G401 (cell line): ENCODE results near the gene OR13C3. TPM values are rescaled to one million over a fixed set of nuclear protein-coding genes. Genes with fewer than 3 reads are reported as not detected.
"Not testable (repeated sequence)": the region's sequence is repeated elsewhere in the genome, so short reads cannot be mapped to it uniquely, and the experiment has no call there.

Experiments used
- DNase-seq: peaks from one replicate; pipeline ENCODE4 v3.0.0-alpha.2; 2015; ENCODE audit warnings: low spot score
- in situ Hi-C: cut with HindIII; loops from 2 replicates; pipeline ENCODE4 v1.10.0; 2016; ENCODE audit warnings: low sequenced_read_pairs, mixed read lengths
- total RNA-seq: library from RNA; depleted of rRNA; stranded (reverse); fragments of >200 nt; shearing (Covaris generic); gene quantifications from 2 replicates; pipeline ENCODE4 v1.2.3, GENCODE V29; 2014; rRNA removed

The OR13C3 gene
- not detected in 2 replicates for total RNA-seq

DNA sequence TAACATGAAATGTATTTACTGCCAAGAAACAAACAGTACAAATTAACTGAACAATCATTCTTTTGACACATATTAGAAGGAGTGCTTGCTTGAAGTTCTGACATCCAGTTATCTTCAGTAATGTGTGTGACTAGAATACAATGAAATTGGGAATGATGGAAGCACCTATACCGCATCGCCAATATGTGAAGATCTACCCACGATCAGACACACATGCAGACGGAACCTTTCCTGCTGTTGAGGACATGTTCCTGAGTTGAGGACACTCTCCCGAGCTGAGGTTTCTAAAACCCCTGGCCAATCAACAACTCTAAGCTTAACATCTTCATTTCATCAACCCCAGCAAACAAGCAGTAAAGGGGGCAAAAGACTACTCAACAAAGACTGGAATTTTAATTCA lies at the start of gene OR13C3:
Gene OR13C3, minus strand, starts transcription at position 101 of the 400 bp plus-strand sequence. CDS start 133 bp downstream, outside the sequence.
- in situ Hi-C loops = no loop called here

DNA sequence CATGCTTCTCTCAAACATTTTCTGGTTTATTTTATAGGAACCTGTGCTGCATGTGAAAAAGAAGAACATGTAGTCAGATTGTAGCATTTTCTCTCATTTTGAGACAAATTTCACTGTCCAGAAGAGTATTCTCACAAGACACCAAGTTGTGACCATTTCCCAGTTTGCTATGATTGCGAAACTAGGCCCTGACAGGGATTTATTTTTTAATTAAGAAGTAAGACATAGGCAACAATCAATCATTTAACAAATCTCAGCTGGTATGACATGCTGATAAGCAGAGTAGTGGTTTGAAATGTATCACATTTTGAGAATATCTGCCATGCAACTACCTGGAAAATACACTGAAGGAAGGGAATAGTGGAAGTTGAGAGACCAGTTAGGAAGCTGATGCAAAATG lies 43.9 kb upstream of the OR13C3 start:
- no peak for DNase-seq
- in situ Hi-C loops = no loop called here

More for the DNA sequence above, at the start of gene OR13C3:
- no peak for DNase-seq

DNA sequence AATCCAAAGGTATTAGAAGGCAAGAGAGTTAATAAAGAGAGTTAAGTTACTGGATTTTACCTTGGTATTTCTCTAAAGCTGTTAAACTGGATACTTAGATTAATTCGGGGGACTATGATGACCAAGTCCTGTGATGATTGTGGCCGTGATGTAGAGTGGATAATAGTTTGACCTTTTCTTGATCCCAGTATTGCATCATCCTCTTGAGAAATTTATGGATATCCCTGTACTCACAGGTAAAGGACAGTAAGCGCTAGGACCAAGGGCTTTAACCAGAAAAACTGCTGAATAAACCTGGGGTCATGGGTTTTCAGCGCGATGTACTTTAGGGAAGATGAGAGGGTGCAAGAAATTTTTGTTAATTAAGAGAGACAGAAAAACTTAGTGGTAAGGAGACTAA lies 40.6 kb upstream of the OR13C3 start:
- in situ Hi-C loops = no loop called here
- DNase-seq = no peak

DNA sequence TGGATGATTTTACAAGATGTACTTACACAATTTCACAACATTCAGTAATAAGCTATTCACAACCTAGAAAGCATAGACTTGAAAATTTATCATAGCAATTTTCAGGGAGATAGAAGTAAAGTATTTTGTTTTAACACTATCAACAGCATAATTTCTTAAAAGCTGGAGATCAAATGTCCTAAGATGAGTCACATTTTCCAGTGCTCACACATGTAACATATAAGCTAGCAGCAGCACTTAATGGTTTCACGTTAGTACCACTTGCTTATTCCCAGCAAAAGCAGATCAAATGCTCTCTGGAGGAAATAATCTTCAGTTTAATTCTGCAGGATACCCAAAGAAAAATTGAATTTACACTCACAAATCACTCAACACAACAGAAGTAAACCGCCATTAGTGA lies 38.8 kb upstream of the OR13C3 start:
- in situ Hi-C loops = no loop called here
- DNase-seq = no peak

DNA sequence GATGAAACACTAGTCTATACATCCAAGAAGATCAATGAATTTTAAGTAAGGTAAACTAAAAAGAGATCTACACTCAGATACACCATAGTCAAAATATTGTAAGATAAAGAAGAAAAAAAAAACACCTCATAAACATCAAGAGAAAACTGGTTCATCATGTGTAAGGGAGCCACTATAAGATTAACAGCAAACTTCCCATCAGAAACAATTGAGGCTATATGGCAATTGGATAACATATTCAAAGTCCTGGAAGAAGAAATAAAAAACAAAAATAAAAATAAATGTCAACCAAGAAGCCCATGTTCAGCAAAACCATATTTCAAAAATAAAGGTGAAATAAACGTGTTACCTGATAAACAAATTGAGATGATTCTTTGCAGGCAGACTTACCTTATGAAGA lies 36.0 kb upstream of the OR13C3 start:
- no peak for DNase-seq
- in situ Hi-C loops = no loop called here

DNA sequence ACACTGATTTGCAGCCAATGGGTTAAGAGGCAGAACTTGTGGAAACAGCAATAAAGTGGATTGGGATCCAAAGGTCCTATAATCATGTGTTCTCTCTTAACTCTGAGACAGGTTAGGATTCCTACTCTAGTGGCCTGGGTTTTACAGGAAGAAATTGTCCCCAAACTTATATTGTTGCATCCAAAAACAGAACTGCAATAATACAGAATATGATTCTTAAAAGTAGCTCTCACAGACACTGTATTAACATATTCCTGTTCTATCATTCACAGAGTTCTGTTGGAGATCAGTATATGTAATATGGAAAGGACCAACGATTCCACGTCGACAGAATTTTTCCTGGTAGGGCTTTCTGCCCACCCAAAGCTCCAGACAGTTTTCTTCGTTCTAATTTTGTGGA lies 32.2 kb upstream of the OR13C3 start, which contains the start of gene OR13C8:
Gene OR13C8, plus strand, starts transcription at position 301 of the 400 bp plus-strand sequence. Its CDS starts 0 bp downstream, at position 301.
- DNase-seq = no peak
- in situ Hi-C loops = no loop called here

DNA sequence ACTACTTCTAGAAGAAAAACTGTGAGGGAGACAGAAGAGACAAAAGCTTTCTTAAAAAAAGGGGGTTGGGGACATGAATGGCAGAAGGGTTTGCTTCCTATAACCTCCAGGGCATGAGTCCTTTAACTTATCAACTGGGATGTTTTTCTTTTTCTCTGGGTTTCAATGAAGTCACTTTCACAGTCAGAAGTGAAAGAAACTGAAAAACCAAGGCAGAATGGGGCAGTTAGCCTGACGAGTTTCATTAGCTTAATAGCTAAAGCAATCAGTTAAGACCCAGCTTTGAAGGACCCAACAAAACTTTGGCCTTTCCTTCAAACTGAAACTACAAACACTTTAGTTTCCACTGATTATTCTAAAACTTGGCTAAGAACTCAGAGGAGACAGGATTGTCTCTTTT lies 27.7 kb upstream of the OR13C3 start:
- in situ Hi-C loops = no loop called here

DNA sequence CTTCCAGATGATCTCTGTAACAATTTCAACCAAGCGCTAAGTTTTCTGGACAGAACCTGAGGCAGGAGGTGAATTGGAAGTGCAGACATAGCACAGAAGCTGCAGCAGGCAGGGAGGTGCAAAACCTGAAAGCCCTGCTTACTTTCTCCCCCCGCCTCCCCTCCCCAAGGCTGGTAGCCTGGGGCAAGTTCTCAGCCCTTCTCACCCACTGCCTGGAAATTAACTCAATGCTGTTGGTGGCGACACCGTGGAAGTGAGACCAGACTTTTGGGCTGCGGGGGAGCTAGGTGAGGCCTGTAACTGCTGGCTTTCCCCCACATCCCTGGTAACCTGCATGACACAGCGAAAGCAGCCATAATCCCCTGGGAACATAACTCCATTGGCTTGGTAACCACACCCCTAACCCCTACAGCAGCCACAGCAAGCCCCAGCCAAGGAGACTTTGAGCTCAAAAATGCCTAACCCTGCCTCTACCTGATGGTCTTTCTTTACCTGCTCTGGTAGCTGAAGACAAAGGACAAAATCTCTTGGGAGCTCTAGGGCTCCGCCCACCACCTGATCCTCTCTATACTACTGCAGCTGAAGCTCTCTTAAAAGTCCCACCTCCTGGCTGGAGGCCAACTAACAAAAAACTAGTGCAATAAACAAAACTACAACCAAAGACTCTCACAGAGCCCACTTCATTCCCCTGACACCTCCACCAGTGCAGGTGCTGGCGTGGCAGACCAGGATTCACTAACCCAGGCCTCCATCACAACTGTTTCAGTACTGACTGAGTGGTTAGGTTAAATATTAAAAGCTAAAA lies 20.4 kb upstream of the OR13C3 start:
- in situ Hi-C loops = no loop called here
- DNase-seq = no peak

More for the DNA sequence above, 27.7 kb upstream of the OR13C3 start:
- no peak for DNase-seq

DNA sequence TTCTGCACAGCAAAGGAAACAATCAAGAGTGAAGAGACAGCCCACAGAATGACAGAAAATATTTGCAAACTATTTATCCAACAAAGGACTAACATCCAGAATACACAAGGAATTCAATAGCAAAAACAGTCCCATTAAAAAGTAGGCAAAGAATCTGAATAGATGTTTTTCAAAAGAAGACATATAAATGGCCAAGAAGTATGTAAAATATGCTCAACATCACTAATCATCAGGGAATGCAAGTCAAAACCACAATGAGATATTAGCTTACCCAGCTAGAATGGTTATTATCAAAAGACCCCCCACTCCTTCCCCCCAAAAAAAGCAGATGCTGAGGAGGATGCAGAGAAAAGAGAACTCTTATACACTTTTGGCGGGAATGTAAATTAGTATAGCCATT lies 18.9 kb upstream of the OR13C3 start:
- in situ Hi-C loops = no loop called here
- no peak for DNase-seq

DNA sequence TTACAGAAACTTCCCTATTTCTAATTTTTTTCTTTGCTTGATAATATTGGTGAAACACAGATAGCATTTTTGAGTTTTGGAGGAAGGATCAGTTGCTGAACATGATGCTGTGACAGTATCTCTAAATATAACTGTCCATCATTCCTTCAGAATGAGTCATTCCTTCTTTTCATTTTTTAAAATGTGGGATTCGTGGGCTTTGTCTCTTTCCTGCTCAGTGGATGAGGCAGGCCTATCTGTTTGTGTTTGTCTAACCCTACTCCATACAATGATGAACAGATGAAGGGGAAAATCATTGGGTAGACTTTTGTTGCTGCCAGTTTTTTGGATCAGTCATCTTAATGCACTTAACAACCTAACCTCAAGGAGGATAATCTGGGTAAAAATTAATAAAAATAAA lies 16.6 kb upstream of the OR13C3 start:
- in situ Hi-C loops = no loop called here
- DNase-seq = no peak

DNA sequence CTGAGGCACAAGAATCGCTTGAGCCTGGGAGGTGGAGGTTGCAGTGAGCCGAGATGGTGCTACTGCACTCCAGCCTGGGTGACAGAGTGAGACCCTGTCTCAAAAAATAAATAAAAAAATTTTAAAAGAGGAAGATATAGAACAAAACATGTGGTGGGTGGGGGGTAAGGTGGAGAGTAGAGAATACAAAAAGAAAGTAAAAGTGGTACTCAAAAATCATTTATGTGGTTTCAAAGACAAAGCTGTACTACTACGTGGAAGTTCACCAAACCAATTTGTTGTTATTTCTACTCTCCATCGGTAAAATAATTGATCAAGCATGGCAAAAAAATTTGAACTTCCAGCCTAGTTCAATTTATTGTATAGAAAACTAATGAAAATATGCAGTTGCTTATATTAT lies 8.0 kb upstream of the OR13C3 start:
- DNase-seq = no peak

DNA sequence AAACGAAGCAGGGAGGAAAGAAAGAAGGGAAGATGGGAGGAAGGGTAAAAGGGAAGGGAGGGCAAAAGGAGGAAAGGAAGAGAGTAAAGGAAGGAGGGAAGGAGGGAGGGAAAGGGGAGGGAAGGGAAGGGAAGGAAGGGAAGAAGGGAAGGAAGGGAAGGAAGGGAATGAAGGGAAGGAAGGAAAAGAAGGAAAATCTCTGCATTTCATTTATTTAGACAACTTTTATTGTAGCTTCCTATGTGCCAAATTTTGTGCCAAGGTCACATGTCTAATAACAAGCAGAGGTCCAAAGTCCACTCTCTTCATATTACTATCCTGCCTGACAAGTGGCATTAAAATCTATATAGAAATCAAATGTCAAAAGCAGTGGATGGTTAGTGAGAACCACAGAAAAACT lies 2.6 kb upstream of the OR13C3 start:
- no peak for DNase-seq
- in situ Hi-C loops = no loop called here

More for the DNA sequence above, 8.0 kb upstream of the OR13C3 start:
- in situ Hi-C loops = no loop called here

DNA sequence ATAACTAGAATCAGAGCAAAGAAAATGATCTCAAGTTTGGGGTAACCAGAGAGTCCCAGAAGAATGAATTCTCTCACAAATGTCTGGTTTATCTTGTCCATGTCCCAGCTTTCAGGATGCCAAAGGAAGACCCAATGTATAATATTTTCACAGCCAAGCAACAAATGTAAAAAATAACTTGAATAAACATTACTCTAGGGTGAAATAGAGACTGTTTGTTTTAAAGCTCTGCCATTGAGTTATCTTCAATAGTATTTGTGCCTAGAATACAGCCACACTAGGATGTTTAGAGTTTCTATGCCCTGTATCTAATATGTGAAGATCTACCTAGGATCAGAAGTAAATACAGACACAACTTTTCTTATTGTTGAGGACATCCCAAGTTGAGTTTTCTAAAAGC lies 9.5 kb downstream of the OR13C3 start, which contains the start of gene OR13C4:
Gene OR13C4, minus strand, starts transcription at position 101 of the 400 bp plus-strand sequence. Its CDS starts 0 bp downstream, at position 101.
- in situ Hi-C loops = no loop called here

DNA sequence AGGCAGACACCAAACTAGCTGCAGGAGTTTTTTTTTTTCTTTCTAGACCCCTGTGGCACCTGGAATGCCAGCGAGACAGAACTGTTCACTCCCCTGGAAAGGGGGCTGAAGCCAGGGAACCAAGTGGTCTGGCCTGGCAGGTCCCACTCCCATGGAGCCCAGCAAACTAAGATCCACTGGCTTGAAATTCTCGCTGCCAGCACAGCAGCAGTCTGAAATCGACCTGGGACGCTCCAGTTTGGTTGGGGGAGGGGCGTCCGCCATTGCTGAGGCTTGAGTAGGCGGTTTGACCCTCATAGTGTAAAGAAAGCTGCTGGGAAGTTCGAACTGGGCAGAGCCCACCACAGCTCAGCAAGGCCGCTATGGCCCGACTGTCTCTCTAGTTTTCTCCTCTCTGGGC lies 16.4 kb downstream of the OR13C3 start:
- DNase-seq, in situ Hi-C loops: not testable (repeated sequence)

More for the DNA sequence above, 9.5 kb downstream of the OR13C3 start, which contains the start of gene OR13C4:
- DNase-seq = no peak

DNA sequence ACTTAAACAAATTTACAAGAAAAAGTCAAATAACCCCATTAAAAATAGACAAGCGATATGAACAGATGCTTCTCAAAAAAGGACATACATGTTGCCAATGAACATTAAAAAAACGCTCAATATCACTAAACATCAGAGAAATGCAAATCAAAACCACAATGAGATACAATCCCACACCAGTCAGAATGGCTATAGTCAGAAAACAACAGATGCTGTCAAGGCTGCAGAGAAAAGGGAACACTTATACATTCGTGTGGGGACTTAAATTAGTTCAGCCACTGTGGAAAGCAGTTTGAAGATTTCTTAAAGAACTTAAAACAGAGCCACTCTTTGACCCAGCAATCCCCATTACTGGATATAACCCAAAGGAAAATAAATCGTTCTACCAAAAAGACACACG lies 21.8 kb downstream of the OR13C3 start:
- no peak for DNase-seq
- in situ Hi-C loops = no loop called here

DNA sequence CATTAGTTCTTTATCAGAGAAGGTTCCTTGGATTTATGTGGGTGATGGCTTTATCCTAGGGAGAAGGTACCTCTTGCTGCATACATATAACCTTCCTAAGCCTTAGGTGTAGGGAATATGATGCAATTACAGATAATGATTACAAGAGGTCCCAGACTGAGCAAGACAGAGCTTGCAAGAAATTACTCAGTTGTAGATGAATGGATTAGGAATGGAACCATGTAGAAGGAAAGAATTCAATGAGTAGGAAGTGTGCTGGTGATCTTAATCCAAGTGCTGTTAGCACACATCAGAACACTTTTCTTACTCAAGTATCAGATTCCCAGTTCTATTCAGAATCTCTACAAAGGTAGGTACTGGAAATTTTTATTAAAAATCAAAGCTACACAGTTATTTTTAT lies 30.1 kb downstream of the OR13C3 start:
- DNase-seq = no peak
- in situ Hi-C loops = no loop called here

DNA sequence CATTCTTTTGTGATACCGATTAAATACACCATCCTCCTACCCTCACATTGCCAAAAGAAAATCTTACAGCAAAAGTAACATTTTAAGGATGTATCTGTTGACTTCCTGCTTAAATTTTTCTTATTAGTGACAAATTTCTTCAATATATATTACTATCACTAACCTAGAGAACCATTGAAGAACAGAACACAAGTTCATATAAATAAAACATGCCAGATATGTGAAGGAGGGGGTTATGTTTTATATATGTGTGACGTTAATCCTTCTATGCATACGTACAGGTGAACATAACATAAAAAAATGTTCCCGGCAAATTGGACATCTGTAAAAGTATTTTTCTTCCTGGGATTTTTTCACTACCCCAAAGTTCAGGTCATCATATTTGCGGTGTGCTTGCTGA lies 32.7 kb downstream of the OR13C3 start, which contains the start of gene OR13F1:
Gene OR13F1, plus strand, starts transcription at position 301 of the 400 bp plus-strand sequence. Its CDS starts 0 bp downstream, at position 301.
- DNase-seq = no peak
- in situ Hi-C loops = no loop called here

DNA sequence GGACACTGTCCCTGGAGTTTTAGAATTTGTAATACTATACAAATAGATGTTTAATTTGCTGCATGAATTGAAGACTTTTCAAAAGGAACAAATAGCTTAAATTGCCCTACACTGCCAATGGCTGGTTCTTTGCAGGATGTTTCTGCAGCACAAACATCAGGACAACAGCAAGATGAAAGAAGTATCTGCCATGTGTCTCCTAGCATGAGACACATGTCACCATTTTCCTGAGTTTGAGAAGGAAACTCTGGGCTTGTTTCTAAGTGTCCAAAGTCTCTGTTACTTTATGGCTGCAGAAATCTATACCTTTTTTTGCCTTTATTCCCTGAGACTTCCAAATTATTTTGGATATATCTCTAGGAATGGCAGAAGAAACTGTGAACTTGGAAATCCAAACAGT lies 33.2 kb downstream of the OR13C3 start:
- in situ Hi-C loops = no loop called here

DNA sequence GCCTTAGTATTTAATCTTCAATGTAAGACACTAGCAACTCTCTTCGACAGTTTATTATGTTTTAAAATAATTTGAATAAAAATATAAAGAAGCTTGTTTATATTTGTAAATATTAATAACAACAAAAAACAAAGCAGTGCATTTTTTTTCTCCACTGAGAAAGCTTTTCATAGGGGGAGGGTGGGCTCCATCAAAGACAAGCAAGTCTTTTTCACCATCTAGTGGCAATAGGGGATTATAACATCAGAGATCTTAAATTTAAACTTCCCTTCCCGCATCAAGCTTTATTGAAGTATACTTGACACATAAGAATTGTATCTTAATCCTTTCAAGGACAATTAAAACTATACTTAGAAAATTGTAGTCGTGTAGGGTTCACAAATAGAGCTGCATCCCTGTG lies 41.8 kb downstream of the OR13C3 start:
- no peak for DNase-seq
- in situ Hi-C loops = no loop called here

More for the DNA sequence above, 33.2 kb downstream of the OR13C3 start:
- DNase-seq = no peak
